GM19395 (cell line): ENCODE results near the gene SSTR4.

ENCODE experiments used
- ATAC-seq: cut with Tn5 transposase; IDR thresholded peaks from one replicate; pipeline ENCODE4 v1.9.1; 2021; ENCODE audit warnings: mild to moderate bottlenecking, moderate library complexity; ENCODE audit not compliant: unreplicated experiment

SSTR4 gene

GRCh38 chr20:23085436-23086055 is 50.4 kb downstream of the SSTR4 start:
- ATAC-seq = no peak

DNA sequence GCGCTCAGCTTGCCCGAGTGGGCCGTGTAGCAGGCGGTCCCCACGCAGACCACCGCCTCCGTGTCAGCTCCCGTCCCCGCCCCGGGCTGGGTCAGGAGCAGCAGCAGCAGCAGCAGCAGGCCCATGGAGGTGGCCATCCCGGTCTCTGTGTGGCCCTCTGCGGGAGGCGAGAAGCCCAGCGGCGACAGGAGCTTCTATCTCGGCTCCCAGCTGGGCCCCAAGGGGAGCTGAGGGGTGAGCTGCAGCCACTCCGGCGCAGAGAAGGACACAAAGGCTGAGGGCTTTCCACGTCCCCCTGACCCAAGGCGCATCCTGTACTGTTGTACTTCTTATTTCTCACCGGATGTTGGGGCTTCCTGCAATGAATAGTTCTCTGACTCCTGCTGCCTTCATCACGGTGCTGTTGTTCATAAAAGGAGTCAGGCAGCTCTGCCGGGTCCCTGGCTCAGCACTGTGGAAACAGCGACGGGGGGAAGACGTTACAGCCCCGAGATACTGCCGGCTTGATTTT is 51.0 kb downstream of the SSTR4 start, which contains the start of gene CD93:
Gene CD93 (minus strand): TSS at position 269 of the 511 bp plus-strand sequence. CDS start 132 bp downstream, at position 137.
- ATAC-seq = peak; percentile 61

- no peak for ATAC-seq
Measured at GRCh38 chr20:23086931-23087411, 51.9 kb downstream of the SSTR4 start.

- ATAC-seq = no peak
Measured at GRCh38 chr20:23087587-23088251, 52.6 kb downstream of the SSTR4 start.
